Stimulated activated effector memory CD8-positive, alpha-beta T cell treated with anti-CD3 and anti-CD28 coated beads, Interleukin-12 subunit alpha, Interleukin-12 subunit beta, amount 100 ng/mL, for 72 hours (primary cell): ENCODE data around the gene UBE2Z.
A peak's percentile ranks its signal among the peaks of the same experiment; 100 is the strongest.
"Not testable (repeated sequence)": the region's sequence is repeated elsewhere in the genome, so short reads cannot be mapped to it uniquely, and the experiment has no call there.

ENCODE experiments used
- ATAC-seq: fragments of 150-1000 bp; cut with Tn5 transposase; 2 replicates; pipeline ENCODE4 v1.10.0; 2021
- DNase-seq, 2 donors: peaks; one replicate each; pipeline ENCODE4 v3.0.0; 2021 to 2022; ENCODE audit warnings: low spot score in 2 of 2
- H3K27ac Mint-ChIP-seq: one replicate; pipeline ENCODE4 v1.8.0; 2022; ENCODE audit warnings: mild to moderate bottlenecking, mixed read lengths
- H3K36me3 Mint-ChIP-seq: one replicate; pipeline ENCODE4 v1.8.0; 2022; ENCODE audit warnings: mild to moderate bottlenecking, mixed read lengths
- H3K4me1 Mint-ChIP-seq: one replicate; pipeline ENCODE4 v1.8.0; 2022; ENCODE audit warnings: mixed read lengths
- H3K4me3 Mint-ChIP-seq: one replicate; pipeline ENCODE4 v1.8.0; 2022; ENCODE audit warnings: mild to moderate bottlenecking, mixed read lengths
- H3K9me3 Mint-ChIP-seq: one replicate; pipeline ENCODE4 v1.8.0; 2022; ENCODE audit warnings: mixed read lengths

The UBE2Z gene

GRCh38 chr17:48908047-48908843, at the start of gene UBE2Z:
Gene UBE2Z (plus strand): TSS chr17:48908407. CDS start chr17:48908504, 97 bp downstream.
- DNase-seq, result peak; percentile 76 to 93
- Mint-ChIP-seq H3K9me3 (no peaks in the 10 kb centered on the region), H3K27ac (peak within 1 kb of the TSS; percentile 95), H3K4me3 (peak within 1 kb of the TSS; percentile 95), H3K36me3 (peaks cover 56% of the 10 kb centered on the region), H3K4me1 (peaks cover 48% of the 10 kb centered on the region)
- peak; percentile 91 for ATAC-seq

GRCh38 chr17:48860034-48860433, 48.2 kb upstream of the UBE2Z start:
- DNase-seq, result no peak

GRCh38 chr17:48860456-48860855, 47.8 kb upstream of the UBE2Z start:
- DNase-seq (no peak), ATAC-seq (no peak)
- no peaks in the 10 kb centered on the region for H3K4me1 Mint-ChIP-seq
- no peaks in the 10 kb centered on the region for H3K9me3 Mint-ChIP-seq
- peak overlapping the region; percentile 63 for H3K27ac Mint-ChIP-seq
- no peak overlapping the region for H3K4me3 Mint-ChIP-seq
- peaks cover 94% of the 10 kb centered on the region for H3K36me3 Mint-ChIP-seq

More at GRCh38 chr17:48860034-48860433, 48.2 kb upstream of the UBE2Z start:
- ATAC-seq, result no peak
- H3K9me3 Mint-ChIP-seq, result no peaks in the 10 kb centered on the region
- no peaks in the 10 kb centered on the region for H3K4me1 Mint-ChIP-seq
- no peak overlapping the region for H3K27ac Mint-ChIP-seq
- H3K36me3 Mint-ChIP-seq, result peaks cover 94% of the 10 kb centered on the region
- no peak overlapping the region for H3K4me3 Mint-ChIP-seq

- Mint-ChIP-seq H3K27ac (no peak overlapping the region), H3K36me3 (peaks cover 24% of the 10 kb centered on the region), H3K9me3 (no peaks in the 10 kb centered on the region), H3K4me3 (no peak overlapping the region), H3K4me1 (peaks cover 6% of the 10 kb centered on the region)
- DNase-seq, result no peak
- ATAC-seq, result no peak
Measured at GRCh38 chr17:48868916-48869500, 39.2 kb upstream of the UBE2Z start.

- no peak for DNase-seq
- Mint-ChIP-seq H3K4me3 (no peak overlapping the region), H3K36me3 (peaks cover 16% of the 10 kb centered on the region), H3K27ac (no peak overlapping the region), H3K4me1 (peaks cover 6% of the 10 kb centered on the region), H3K9me3 (no peaks in the 10 kb centered on the region)
- no peak for ATAC-seq
Measured at GRCh38 chr17:48869821-48870318, 38.3 kb upstream of the UBE2Z start.

GRCh38 chr17:48871035-48871550, 37.1 kb upstream of the UBE2Z start:
- Mint-ChIP-seq H3K4me3 (no peak overlapping the region), H3K4me1 (peaks cover 6% of the 10 kb centered on the region), H3K27ac (no peak overlapping the region), H3K36me3 (peaks cover 6% of the 10 kb centered on the region), H3K9me3 (no peaks in the 10 kb centered on the region)
- ATAC-seq (no peak), DNase-seq (no peak)

GRCh38 chr17:48871551-48872351, 36.5 kb upstream of the UBE2Z start:
- no peaks in the 10 kb centered on the region for H3K36me3 Mint-ChIP-seq
- no peak overlapping the region for H3K4me3 Mint-ChIP-seq
- peaks cover 6% of the 10 kb centered on the region for H3K4me1 Mint-ChIP-seq
- DNase-seq, result no peak
- H3K9me3 Mint-ChIP-seq, result no peaks in the 10 kb centered on the region
- ATAC-seq, result no peak
- H3K27ac Mint-ChIP-seq, result no peak overlapping the region

- not testable (repeated sequence) for H3K36me3 Mint-ChIP-seq, DNase-seq, ATAC-seq, H3K4me3 Mint-ChIP-seq, H3K9me3 Mint-ChIP-seq, H3K4me1 Mint-ChIP-seq, H3K27ac Mint-ChIP-seq
Measured at GRCh38 chr17:48872409-48872808, 35.8 kb upstream of the UBE2Z start.

- peaks cover 6% of the 10 kb centered on the region for H3K4me1 Mint-ChIP-seq
- H3K4me3 Mint-ChIP-seq, result no peak overlapping the region
- H3K27ac Mint-ChIP-seq, result no peak overlapping the region
- ATAC-seq (no peak), DNase-seq (no peak)
- no peaks in the 10 kb centered on the region for H3K36me3 Mint-ChIP-seq
- H3K9me3 Mint-ChIP-seq, result no peaks in the 10 kb centered on the region
Measured at GRCh38 chr17:48873209-48873608, 35.0 kb upstream of the UBE2Z start.

GRCh38 chr17:48873696-48874443, 34.3 kb upstream of the UBE2Z start:
- Mint-ChIP-seq H3K9me3 (no peaks in the 10 kb centered on the region), H3K4me1 (peaks cover 6% of the 10 kb centered on the region), H3K27ac (no peak overlapping the region), H3K36me3 (no peaks in the 10 kb centered on the region), H3K4me3 (no peak overlapping the region)
- DNase-seq, result no peak
- no peak for ATAC-seq

- Mint-ChIP-seq H3K4me1 (no peaks in the 10 kb centered on the region), H3K9me3 (no peaks in the 10 kb centered on the region), H3K36me3 (no peaks in the 10 kb centered on the region), H3K4me3 (no peak overlapping the region), H3K27ac (no peak overlapping the region)
- DNase-seq (peak; percentile 37 to 72), ATAC-seq (peak; percentile 84)
Measured at GRCh38 chr17:48878920-48879898, 29.0 kb upstream of the UBE2Z start.

GRCh38 chr17:48882272-48882671, 25.9 kb upstream of the UBE2Z start:
- Mint-ChIP-seq H3K4me1 (no peaks in the 10 kb centered on the region), H3K4me3 (no peak overlapping the region), H3K9me3 (no peaks in the 10 kb centered on the region), H3K36me3 (no peaks in the 10 kb centered on the region), H3K27ac (no peak overlapping the region)
- ATAC-seq, result peak; percentile 68
- DNase-seq, result no peak

- ATAC-seq, result no peak
- no peaks in the 10 kb centered on the region for H3K9me3 Mint-ChIP-seq
Measured at GRCh38 chr17:48883171-48883570, 25.0 kb upstream of the UBE2Z start.

GRCh38 chr17:48890086-48890485, 18.1 kb upstream of the UBE2Z start:
- ATAC-seq, result no peak
- H3K4me1 Mint-ChIP-seq, result peaks cover 20% of the 10 kb centered on the region
- no peak overlapping the region for H3K27ac Mint-ChIP-seq
- no peaks in the 10 kb centered on the region for H3K9me3 Mint-ChIP-seq
- no peak overlapping the region for H3K4me3 Mint-ChIP-seq
- H3K36me3 Mint-ChIP-seq, result peaks cover 25% of the 10 kb centered on the region
- DNase-seq, result no peak

More at GRCh38 chr17:48883171-48883570, 25.0 kb upstream of the UBE2Z start:
- no peak for DNase-seq
- Mint-ChIP-seq H3K36me3 (no peaks in the 10 kb centered on the region), H3K4me3 (no peak overlapping the region), H3K27ac (no peak overlapping the region), H3K4me1 (no peaks in the 10 kb centered on the region)
